NCI-H460 (cell line): ENCODE measurements around the gene RGS17. TPM values are rescaled to one million over a fixed set of nuclear protein-coding genes. Genes with fewer than 3 reads are reported as not detected.
"Not testable (repeated sequence)": the region's sequence is repeated elsewhere in the genome, so short reads cannot be mapped to it uniquely, and the experiment has no call there.

Experiments used
- DNase-seq: peaks from one replicate; pipeline ENCODE4 v3.0.0-alpha.2; 2016; ENCODE audit warnings: low read depth; ENCODE audit errors: extremely low read depth
- total RNA-seq: library from RNA; depleted of rRNA; stranded (reverse); fragments of >200 nt; shearing (Covaris generic); gene quantifications from 2 replicates; pipeline ENCODE4 v1.2.3, GENCODE V29; 2014

The RGS17 gene
- total RNA-seq, 1 experiment from 2014 or later = 0.20 TPM

- DNase-seq = no peak
These were observed 87.4 kb downstream of the RGS17 start for GRCh38 chr6:153043719-153044118.

- no peak for DNase-seq
These were observed 92.6 kb downstream of the RGS17 start for GRCh38 chr6:153038378-153039057.

- DNase-seq = no peak
These were observed 96.9 kb downstream of the RGS17 start for GRCh38 chr6:153034139-153034538.

GRCh38 chr6:153032255-153032882 is 98.7 kb downstream of the RGS17 start:
- no peak for DNase-seq

GRCh38 chr6:153031335-153031955 is 99.6 kb downstream of the RGS17 start:
- DNase-seq = no peak

GRCh38 chr6:153028963-153029362 is 102.1 kb downstream of the RGS17 start:
- DNase-seq = no peak

- no peak for DNase-seq
These were observed 102.8 kb downstream of the RGS17 start for GRCh38 chr6:153028286-153028685.

- no peak for DNase-seq
These were observed 103.6 kb downstream of the RGS17 start for GRCh38 chr6:153027480-153027879.

- DNase-seq = no peak
These were observed 106.4 kb downstream of the RGS17 start for GRCh38 chr6:153024709-153025017.

- DNase-seq = peak; percentile 54
These were observed 106.9 kb downstream of the RGS17 start for GRCh38 chr6:153023977-153024708.

- no peak for DNase-seq
These were observed 112.7 kb downstream of the RGS17 start for GRCh38 chr6:153018355-153018754.

GRCh38 chr6:153016846-153017245 is 114.2 kb downstream of the RGS17 start:
- no peak for DNase-seq

GRCh38 chr6:153015094-153015640 is 115.9 kb downstream of the RGS17 start:
- no peak for DNase-seq

GRCh38 chr6:153013438-153013837 is 117.6 kb downstream of the RGS17 start:
- DNase-seq = no peak

- no peak for DNase-seq
These were observed 118.2 kb downstream of the RGS17 start for GRCh38 chr6:153012856-153013255.

GRCh38 chr6:153003366-153003690 is 127.8 kb downstream of the RGS17 start:
- no peak for DNase-seq

- peak; percentile 90 for DNase-seq
These were observed 128.3 kb downstream of the RGS17 start, which contains the start of gene MTRF1L for GRCh38 chr6:153002613-153003365. TSS of gene MTRF1L (minus strand) at chr6:153002709. CDS start at chr6:153002685, 24 bp downstream.

- no peak for DNase-seq
These were observed 129.1 kb downstream of the RGS17 start for GRCh38 chr6:153001767-153002612.

- not testable (repeated sequence) for DNase-seq
These were observed 130.3 kb downstream of the RGS17 start for GRCh38 chr6:153000790-153001189.

- DNase-seq = no peak
These were observed 130.8 kb downstream of the RGS17 start for GRCh38 chr6:153000243-153000642.
